ENCODE results near the gene C1orf198. TPM values are rescaled to one million over a fixed set of nuclear protein-coding genes. Genes with fewer than 3 reads are reported as not detected.

C1orf198 gene
- total RNA-seq, 1 donor from 2014 or later = 62.5 TPM

GRCh38 chr1:230816018-230816417 is 52.3 kb downstream of the C1orf198 start:
- Mint-ChIP-seq H3K4me3 (no peak overlapping the region), H3K9me3 (peaks cover 9% of the 10 kb centered on the region), H3K4me1 (ENCODE audit: unreplicated experiment) (no peaks in the 10 kb centered on the region), H3K27me3 (no peaks in the 10 kb centered on the region), H3K27ac (no peak overlapping the region), H3K36me3 (peaks cover 6% of the 10 kb centered on the region)
- DNase-seq (ENCODE audit: extremely low spot score, unreplicated experiment) = peak; percentile 13
- TF ChIP-seq, protein P1, sequence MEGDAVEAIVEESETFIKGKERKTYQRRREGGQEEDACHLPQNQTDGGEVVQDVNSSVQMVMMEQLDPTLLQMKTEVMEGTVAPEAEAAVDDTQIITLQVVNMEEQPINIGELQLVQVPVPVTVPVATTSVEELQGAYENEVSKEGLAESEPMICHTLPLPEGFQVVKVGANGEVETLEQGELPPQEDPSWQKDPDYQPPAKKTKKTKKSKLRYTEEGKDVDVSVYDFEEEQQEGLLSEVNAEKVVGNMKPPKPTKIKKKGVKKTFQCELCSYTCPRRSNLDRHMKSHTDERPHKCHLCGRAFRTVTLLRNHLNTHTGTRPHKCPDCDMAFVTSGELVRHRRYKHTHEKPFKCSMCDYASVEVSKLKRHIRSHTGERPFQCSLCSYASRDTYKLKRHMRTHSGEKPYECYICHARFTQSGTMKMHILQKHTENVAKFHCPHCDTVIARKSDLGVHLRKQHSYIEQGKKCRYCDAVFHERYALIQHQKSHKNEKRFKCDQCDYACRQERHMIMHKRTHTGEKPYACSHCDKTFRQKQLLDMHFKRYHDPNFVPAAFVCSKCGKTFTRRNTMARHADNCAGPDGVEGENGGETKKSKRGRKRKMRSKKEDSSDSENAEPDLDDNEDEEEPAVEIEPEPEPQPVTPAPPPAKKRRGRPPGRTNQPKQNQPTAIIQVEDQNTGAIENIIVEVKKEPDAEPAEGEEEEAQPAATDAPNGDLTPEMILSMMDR (conservative IDR thresholded peaks at IDR 0.05) = no peak

DNA sequence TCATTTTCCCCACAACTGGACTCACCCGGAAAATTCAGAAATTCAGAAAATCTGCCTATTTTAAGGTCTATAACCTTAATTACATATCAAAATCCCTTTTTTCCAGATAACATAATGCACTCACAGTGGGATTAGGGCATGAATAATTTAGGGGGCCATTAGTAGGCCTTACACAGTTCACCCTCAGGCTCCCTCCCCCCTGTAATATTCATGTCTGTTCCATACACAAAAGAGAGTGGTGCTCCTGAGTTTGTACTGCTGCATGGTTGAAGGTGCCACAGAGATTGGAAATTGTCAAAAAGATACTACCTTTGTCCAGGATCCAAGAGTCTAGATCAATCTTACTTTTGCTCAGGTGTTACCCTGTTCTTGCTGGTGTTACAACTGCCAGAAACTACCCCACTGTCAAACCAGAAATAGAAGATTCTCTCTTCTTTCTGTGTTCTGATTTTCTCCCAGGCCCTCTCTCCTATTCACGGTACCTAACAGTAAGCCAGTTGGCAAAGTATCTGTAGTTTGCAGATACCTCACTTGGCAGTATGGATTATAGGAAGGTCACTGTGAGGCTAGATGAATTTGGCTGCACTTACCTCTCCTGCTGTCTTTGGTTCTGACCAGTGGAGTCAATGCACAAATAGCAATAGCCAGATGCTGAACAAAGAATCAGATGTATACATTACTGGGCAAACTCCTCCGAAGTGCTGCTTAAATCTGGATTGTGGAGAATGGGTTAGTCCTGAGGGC is 53.2 kb downstream of the C1orf198 start:
- H3K4me1 Mint-ChIP-seq (ENCODE audit: unreplicated experiment) = no peaks in the 10 kb centered on the region
- peaks cover 6% of the 10 kb centered on the region for H3K36me3 Mint-ChIP-seq
- H3K4me3 Mint-ChIP-seq = no peak overlapping the region
- TF ChIP-seq, protein P1 (conservative IDR thresholded peaks at IDR 0.05) = no peak
- no peaks in the 10 kb centered on the region for H3K27me3 Mint-ChIP-seq
- peak; percentile 6 for DNase-seq (ENCODE audit: extremely low spot score, unreplicated experiment)
- H3K27ac Mint-ChIP-seq = no peak overlapping the region
- peaks cover 9% of the 10 kb centered on the region for H3K9me3 Mint-ChIP-seq

GRCh38 chr1:230812568-230812967 is 55.8 kb downstream of the C1orf198 start:
- DNase-seq (ENCODE audit: extremely low spot score, unreplicated experiment) = no peak
- Mint-ChIP-seq H3K27ac (no peak overlapping the region), H3K9me3 (peaks cover 9% of the 10 kb centered on the region), H3K36me3 (peaks cover 6% of the 10 kb centered on the region), H3K27me3 (no peaks in the 10 kb centered on the region), H3K4me3 (no peak overlapping the region), H3K4me1 (ENCODE audit: unreplicated experiment) (no peaks in the 10 kb centered on the region)
- TF ChIP-seq, protein P1 (conservative IDR thresholded peaks at IDR 0.05) = no peak

DNA sequence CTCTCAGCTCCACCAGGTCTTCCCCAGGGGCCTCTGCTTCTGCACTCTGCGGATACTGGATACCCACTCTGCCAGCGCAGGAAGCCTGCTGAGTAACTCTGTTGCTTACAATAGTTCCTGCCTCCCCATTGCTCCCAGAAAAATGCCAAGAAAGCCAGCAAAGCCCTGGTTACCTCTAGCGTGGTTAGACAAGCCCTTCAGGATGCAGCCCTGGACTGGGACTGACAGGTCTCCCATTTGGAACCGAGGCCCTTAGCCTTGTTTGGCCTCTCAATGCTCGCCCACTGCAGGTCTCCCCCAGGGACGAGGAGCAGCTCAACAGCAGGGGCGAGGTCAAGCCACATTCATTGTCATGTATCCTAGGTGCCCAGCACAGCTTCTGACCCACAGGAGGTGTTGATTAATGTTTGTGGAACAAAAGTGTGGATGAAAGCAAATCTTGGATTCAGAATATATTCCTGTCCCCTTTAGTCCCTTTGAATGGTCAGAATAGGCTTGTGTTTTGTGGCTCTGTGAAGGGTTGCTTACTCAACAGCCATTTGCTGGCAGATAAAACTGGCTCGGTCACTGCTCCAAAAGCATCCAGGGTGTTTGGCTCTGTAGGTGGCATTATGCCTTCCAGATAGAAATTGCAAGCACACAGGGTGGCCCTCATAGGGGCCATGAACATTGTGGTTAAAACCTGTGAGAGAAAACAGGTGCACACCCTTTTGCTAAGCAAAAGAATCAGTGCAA is 58.9 kb downstream of the C1orf198 start:
- peak; percentile 52 for DNase-seq (ENCODE audit: extremely low spot score, unreplicated experiment)
- no peaks in the 10 kb centered on the region for H3K4me1 Mint-ChIP-seq (ENCODE audit: unreplicated experiment)

DNA sequence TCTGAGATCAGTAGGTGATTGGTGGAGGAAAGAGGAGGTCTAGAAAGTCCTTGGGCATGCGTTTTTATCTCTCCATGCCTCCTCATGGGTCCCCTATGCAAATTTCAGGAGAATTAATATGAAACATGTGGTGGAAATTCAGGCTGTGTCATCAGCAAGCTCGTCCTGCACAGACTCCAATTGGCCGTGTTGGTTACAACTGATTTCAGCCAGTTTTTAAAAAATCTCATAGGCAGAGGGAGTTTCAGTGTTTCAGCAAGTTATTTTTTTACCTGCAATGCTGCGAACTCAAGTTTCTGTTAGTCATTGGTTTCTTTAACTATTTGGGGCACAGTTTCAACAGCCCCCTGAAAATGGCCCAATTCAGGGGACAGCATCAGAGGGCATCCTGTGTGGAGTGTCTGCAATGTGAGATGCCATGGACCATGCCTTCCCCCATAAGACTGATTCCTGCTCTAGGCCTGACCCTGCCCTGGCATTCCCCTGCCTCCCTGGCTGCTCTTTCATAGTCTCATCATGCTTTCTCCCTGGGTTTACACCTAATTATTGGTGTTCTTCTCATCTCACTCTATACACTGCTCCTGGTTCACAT is 59.9 kb downstream of the C1orf198 start:
- TF ChIP-seq, protein P1 (conservative IDR thresholded peaks at IDR 0.05) = no peak
- no peak overlapping the region for H3K4me3 Mint-ChIP-seq
- H3K27ac Mint-ChIP-seq = no peak overlapping the region
- peak; percentile 22 for DNase-seq (ENCODE audit: extremely low spot score, unreplicated experiment)
- peaks cover 6% of the 10 kb centered on the region for H3K36me3 Mint-ChIP-seq
- H3K4me1 Mint-ChIP-seq (ENCODE audit: unreplicated experiment) = no peaks in the 10 kb centered on the region
- no peaks in the 10 kb centered on the region for H3K27me3 Mint-ChIP-seq
- peaks cover 13% of the 10 kb centered on the region for H3K9me3 Mint-ChIP-seq

More for the DNA sequence above, 58.9 kb downstream of the C1orf198 start:
- no peak overlapping the region for H3K27ac Mint-ChIP-seq
- TF ChIP-seq, protein P1 (conservative IDR thresholded peaks at IDR 0.05) = no peak
- H3K9me3 Mint-ChIP-seq = peaks cover 13% of the 10 kb centered on the region
- peaks cover 6% of the 10 kb centered on the region for H3K36me3 Mint-ChIP-seq
- H3K27me3 Mint-ChIP-seq = no peaks in the 10 kb centered on the region
- H3K4me3 Mint-ChIP-seq = no peak overlapping the region

Data from type B pancreatic cell (in vitro differentiated cells).